Neural progenitor cell (in vitro differentiated cells): Measurements from ENCODE around the gene RPS26.

Source experiments
- CTCF ChIP-seq: fragments of 200-600 bp; sonication (generic); IDR thresholded peaks from 2 replicates; pipeline ENCODE4 v1.5.1; 2017; ENCODE audit warnings: antibody characterized with exemption, mild to moderate bottlenecking
- EZH2 ChIP-seq: fragments of 200-600 bp; sonication (generic); IDR thresholded peaks from 2 replicates; pipeline ENCODE4 v1.6.1; 2017; ENCODE audit warnings: antibody characterized with exemption, mild to moderate bottlenecking, moderate library complexity
- EZH2phosphoT487 ChIP-seq: fragments of 200-600 bp; sonication (generic); IDR thresholded peaks from 2 replicates; pipeline ENCODE4 v1.6.1; 2017; ENCODE audit warnings: antibody characterized with exemption

DNA sequence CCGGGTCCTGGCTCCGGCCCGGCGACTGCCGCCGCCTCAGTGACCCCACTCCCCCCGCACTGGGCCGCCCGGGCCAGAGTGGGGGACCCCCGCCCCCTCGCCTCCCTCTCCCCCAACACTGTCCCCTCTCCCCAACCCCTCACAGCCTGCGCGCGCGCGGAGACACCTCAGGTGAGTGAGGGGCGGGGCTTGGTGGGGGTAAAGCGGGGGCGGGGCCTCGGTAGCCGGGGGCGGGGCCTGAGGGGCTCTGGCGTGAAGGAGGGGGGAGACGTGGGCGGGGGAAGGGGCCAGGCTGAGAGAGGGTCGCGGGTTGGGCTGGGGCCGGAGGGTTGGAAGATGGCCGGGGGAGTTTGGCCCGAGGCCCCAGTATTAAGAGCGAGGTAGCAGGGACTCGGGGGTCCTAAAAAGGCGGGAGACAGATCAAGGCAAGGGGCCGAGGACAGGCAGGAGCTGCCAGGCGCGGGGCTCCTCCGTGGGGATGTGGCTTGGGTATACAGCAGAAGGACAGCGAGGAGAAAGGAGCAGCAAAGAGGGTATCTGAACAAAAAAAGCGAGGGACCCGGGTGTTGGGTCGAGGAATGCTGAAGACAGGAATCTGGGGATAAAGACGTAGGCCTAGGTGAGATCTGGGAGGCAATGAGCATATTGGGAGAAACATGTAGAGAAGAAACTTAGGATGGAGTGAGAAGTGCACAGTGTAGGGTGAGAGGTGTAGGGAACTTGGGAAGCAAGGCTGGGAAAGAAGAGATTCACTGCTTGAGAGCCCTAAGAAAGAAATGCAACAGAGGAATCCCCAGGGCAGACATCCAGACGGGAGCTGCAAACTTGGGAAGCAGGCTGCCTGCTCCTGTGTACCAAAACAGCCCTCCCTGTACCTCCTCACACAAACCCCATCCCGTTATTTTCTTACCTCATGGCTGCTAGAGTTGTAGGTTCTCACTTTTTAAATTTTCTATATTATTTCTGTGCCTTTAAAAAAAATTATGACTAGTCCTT is 33.9 kb upstream of the RPS26 start:
- TF ChIP-seq CTCF: no peak
- TF ChIP-seq EZH2: no peak
- no peak for TF ChIP-seq EZH2phosphoT487
